K562 (cell line): ENCODE data around the gene PRPSAP2. TPM values are rescaled to one million over a fixed set of nuclear protein-coding genes. Genes with fewer than 3 reads are reported as not detected.

Experiments used
- ATAC-seq: fragments of 200-7000 bp; cut with Tn5 transposase; 3 replicates; pipeline ENCODE4 v1.9.1; 2020; ENCODE audit warnings: moderate library complexity
- BruUV-seq: library from RNA; stranded (reverse); fragments of 400-500 nt; replicated peaks from 2 replicates; lab custom pipeline; 2021; lab: Mats Ljungman, UMichigan
- CTCF ChIA-PET: fragments of 300-600 bp; formaldehyde crosslinking; extraction: SDS; loops from one replicate; lab custom pipeline; 2021; ENCODE audit warnings: low intra/inter-chr PET ratio; lab: Yijun Ruan, JAX
- POLR2A ChIA-PET: fragments of 300-600, 350-650 bp; sonication (Branson Sonifier 250); formaldehyde crosslinking; extraction: SDS; loops from one replicate; lab custom pipeline; 2021; ENCODE audit warnings: antibody characterized with exemption, inconsistent platforms; lab: Yijun Ruan, JAX
- DNase-seq, 4 experiments: peaks; one replicate each; pipeline versions ENCODE4 v3.0.0 to v3.0.0-alpha.2; 2011 to 2018; ENCODE audit warnings: low spot score in 3 of 4, mixed read lengths in 3 of 4; ENCODE audit errors: extremely low read depth in 1 of 4
- FAIRE-seq: peaks from 2 replicates; lab custom pipeline; 2011; peaks lifted over from hg19 to GRCh38; lab: Jason Lieb, UNC
- H2AFZ ChIP-seq: 2 replicates; pipeline ENCODE4 v1.6.0; 2011; ENCODE audit warnings: low read depth, low read length, control low read depth, inconsistent platforms
- H3K27ac ChIP-seq: fragments of 200-600 bp; 3 replicates; pipeline ENCODE4 v1.8.0; 2011; ENCODE audit warnings: low read depth, mild to moderate bottlenecking, control low read depth, inconsistent platforms, low read length, moderate library complexity, mixed read lengths; ENCODE audit errors: extremely low read depth
- H3K27me3 ChIP-seq, 2 experiments: fragments of 300-600 bp in 1 of 2; 2 replicates in 1 of 2; 3 replicates in 1 of 2; pipeline versions ENCODE4 v1.6.0 to v1.8.0; 2011; ENCODE audit warnings: inconsistent platforms in 2 of 2, low read length in 2 of 2, mild to moderate bottlenecking in 1 of 2, mixed read lengths in 1 of 2, moderate library complexity in 1 of 2; ENCODE audit not compliant: control insufficient read depth in 2 of 2, insufficient read depth in 2 of 2
- H3K36me3 ChIP-seq: fragments of 300-600 bp; 3 replicates; pipeline ENCODE4 v1.8.0; 2011; ENCODE audit warnings: mild to moderate bottlenecking, low read length, inconsistent platforms; ENCODE audit not compliant: control insufficient read depth, insufficient read depth
- H3K4me1 ChIP-seq, 2 experiments: fragments of 200-600 bp in 1 of 2; replicated peaks in 1 of 2; 2 replicates in 1 of 2; 3 replicates in 1 of 2; pipeline versions ENCODE4 v1.5.1 to v1.8.0; 2011; ENCODE audit warnings: inconsistent platforms in 2 of 2, low read length in 2 of 2, mild to moderate bottlenecking in 1 of 2, mixed read lengths in 1 of 2, moderate library complexity in 1 of 2; ENCODE audit not compliant: control insufficient read depth in 2 of 2, insufficient read depth in 2 of 2
- H3K4me2 ChIP-seq: 2 replicates; pipeline ENCODE4 v1.6.1; 2011; ENCODE audit warnings: low read length, control low read depth, inconsistent platforms, mixed read lengths; ENCODE audit not compliant: insufficient read depth
- H3K4me3 ChIP-seq: fragments of 200-600 bp; sonication (generic), shearing (Covaris generic); 2 replicates; pipeline ENCODE4 v1.5.1; 2016; ENCODE audit warnings: control low read depth, inconsistent platforms
- H3K79me2 ChIP-seq: fragments of 200-600 bp; 3 replicates; pipeline ENCODE4 v1.8.0; 2011; ENCODE audit warnings: low read length, inconsistent platforms; ENCODE audit not compliant: control insufficient read depth, insufficient read depth
- H3K9ac ChIP-seq, 2 experiments: 2 replicates each; pipeline versions ENCODE4 v1.6.0 to v1.6.1; 2011; ENCODE audit warnings: low read depth in 2 of 2, low read length in 2 of 2, control low read depth in 1 of 2, inconsistent platforms in 1 of 2, mild to moderate bottlenecking in 1 of 2, mixed read lengths in 1 of 2; ENCODE audit not compliant: insufficient read depth in 1 of 2
- H3K9me1 ChIP-seq: one replicate; pipeline ENCODE4 v1.6.0; 2011; ENCODE audit warnings: inconsistent platforms, mild to moderate bottlenecking, low read length, moderate library complexity; ENCODE audit not compliant: control insufficient read depth, insufficient read depth
- H3K9me3 ChIP-seq: replicated peaks from 2 replicates; pipeline ENCODE4 v1.5.1; 2011; ENCODE audit warnings: low read depth, low read length, inconsistent platforms; ENCODE audit not compliant: control insufficient read depth, insufficient read depth
- H4K20me1 ChIP-seq: replicated peaks from 2 replicates; pipeline ENCODE4 v1.6.1; 2011; ENCODE audit warnings: low read length, inconsistent platforms, mixed read lengths; ENCODE audit not compliant: control insufficient read depth, insufficient read depth
- DACH1 ChIP-seq: fragments of 450-650 bp; IDR thresholded peaks from 2 replicates; pipeline ENCODE4 v1.6.1; 2018; ENCODE audit not compliant: partially characterized antibody
- ILK ChIP-seq: fragments of 450-650 bp; IDR thresholded peaks from 2 replicates; pipeline ENCODE4 v1.6.1; 2016; ENCODE audit warnings: missing genetic modification characterization, low read depth, mild to moderate bottlenecking, missing compliant biosample characterization, moderate library complexity, borderline replicate concordance
- OTX1 ChIP-seq: fragments of 450-650 bp; formaldehyde crosslinking; IDR thresholded peaks from 2 replicates; pipeline ENCODE4 v1.4.0; 2022; ENCODE audit warnings: mild to moderate bottlenecking
- PTRF ChIP-seq: fragments of 450-650 bp; IDR thresholded peaks from 2 replicates; pipeline ENCODE4 v1.6.1; 2016; ENCODE audit warnings: mild to moderate bottlenecking, missing genetic modification characterization, missing compliant biosample characterization
- STAG1 ChIP-seq: sonication (generic); formaldehyde crosslinking; IDR thresholded peaks from 2 replicates; pipeline ENCODE4 v1.5.0; 2020; ENCODE audit warnings: missing genetic modification reagents, borderline replicate concordance
- ZNF551 ChIP-seq: fragments of 250-450 bp; sonication (Bioruptor Pico); IDR thresholded peaks from 2 replicates; pipeline ENCODE4 v1.5.0; 2021; ENCODE audit warnings: mild to moderate bottlenecking, moderate library complexity
- ZNF707 ChIP-seq: fragments of 250-450 bp; sonication (Bioruptor Pico); conservative IDR thresholded peaks from 2 replicates; pipeline ENCODE4 v1.8.0; 2022; ENCODE audit warnings: inconsistent platforms, mild to moderate bottlenecking, moderate library complexity
- WGBS: fragments of 100-300 bp; shearing (Covaris generic); methylation state at CpG from one replicate; pipeline ENCODE4 v1.1.6; 2016; ENCODE audit warnings: low coverage, mixed read lengths; ENCODE audit not compliant: insufficient coverage; ENCODE audit errors: missing lambda C conversion rate; 5-methylcytosine and 5-hydroxymethylcytosine counted together
- in situ Hi-C: fragments of 300-500 bp; cut with MboI; formaldehyde crosslinking; loops from 4 replicates; pipeline ENCODE4 v1.15.0; 2018; ENCODE audit warnings: inconsistent platforms, mixed read lengths
- intact Hi-C: fragments of 100-400 bp; cut with micrococcal nuclease; formaldehyde crosslinking; loops from 2 replicates; pipeline ENCODE4 v1.14.2; 2022
- polyA plus RNA-seq, 8 experiments: library from polyadenylated mRNA; depleted of rRNA in 4 of 8; stranded (reverse) in 5 of 8; unstranded in 3 of 8; fragments of >200 nt; fragmentation: Nextera tagmentation in 2 of 8; fragmentation: Illumina TruSeq in 1 of 8; extraction: Ambion mirVana in 2 of 8; extraction: Trizol in 1 of 8; gene quantifications; 2 replicates each; pipeline versions ENCODE4 v1.2.1 to v1.2.3, GENCODE V29; 2011 to 2014; ENCODE audit warnings: inconsistent platforms in 1 of 8, missing spikeins in 1 of 8
- total RNA-seq, 7 experiments: library from RNA; depleted of rRNA in 6 of 7; stranded (reverse); fragments of >200 nt in 6 of 7; fragmentation: Illumina TruSeq in 2 of 7; extraction: Trizol in 2 of 7; gene quantifications; 2 replicates each; pipeline versions ENCODE4 v1.2.1 to v1.2.3, GENCODE V29; 2011 to 2021; ENCODE audit warnings: low replicate concordance in 1 of 7
- TF ChIP-seq, protein P1 (sequence below): fragments of 250-450 bp; sonication (Bioruptor Pico); IDR thresholded peaks from 2 replicates; pipeline ENCODE4 v1.5.0; 2022; ENCODE audit warnings: mild to moderate bottlenecking

PRPSAP2 gene
- total and polyA plus RNA-seq, 9 of the 15 experiments (the other 6 are each of a cell fraction or from before 2014, with no cell fraction given): 15.5 to 56.7 (median 35.7) TPM

DNA sequence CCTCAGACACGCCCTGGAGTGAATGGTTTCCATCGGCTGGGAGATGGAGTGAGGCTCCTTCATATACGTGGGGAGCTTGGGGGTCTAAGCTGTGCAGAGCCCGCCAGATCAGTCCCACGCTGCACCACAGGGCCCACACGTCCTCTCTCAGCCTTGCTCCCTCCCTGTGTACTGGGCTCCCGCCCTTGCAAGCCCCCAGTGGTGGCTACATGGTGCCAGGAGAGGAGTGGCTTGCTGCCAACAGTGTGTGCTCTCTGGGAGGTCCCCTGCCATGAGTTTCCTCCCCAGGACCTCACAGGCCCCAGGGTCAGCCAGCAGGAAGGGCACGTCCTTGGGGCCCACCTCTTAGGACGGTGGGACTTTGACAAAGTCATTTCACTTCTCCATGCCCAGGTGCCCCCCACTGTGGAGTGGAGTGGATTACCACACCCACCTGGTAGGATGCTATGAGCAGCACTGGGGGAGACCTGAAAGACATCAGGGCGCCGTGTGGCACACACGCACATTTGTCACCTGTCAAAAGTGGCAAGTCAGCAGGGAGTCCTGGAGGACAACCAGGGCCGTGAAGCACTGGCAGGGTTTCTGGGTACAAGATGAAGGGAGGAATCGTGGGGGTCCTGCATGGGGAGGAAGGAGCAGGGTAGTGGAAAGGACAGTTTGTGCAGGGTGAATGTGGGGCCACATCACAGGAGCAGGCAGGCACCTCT is 107.8 kb downstream of the PRPSAP2 start:
- H3K36me3 ChIP-seq: no peaks in the 10 kb centered on the region
- BruUV-seq: no TSS peak
- no peak overlapping the region for H3K4me3 ChIP-seq
- H3K9me3 ChIP-seq: no peaks in the 10 kb centered on the region
- no peak overlapping the region for H2AFZ ChIP-seq
- H3K9ac ChIP-seq: no peak overlapping the region
- H3K27me3 ChIP-seq: no peaks in the 10 kb centered on the region
- TF ChIP-seq STAG1 (CRISPR knock-in tag): no peak
- TF ChIP-seq, all 486 proteins: peak for 0
- no peaks in the 10 kb centered on the region for H3K9me1 ChIP-seq
- ATAC-seq (no peak), FAIRE-seq (no peak), DNase-seq (no peak)
- H3K4me2 ChIP-seq: no peak overlapping the region
- POLR2A ChIA-PET: no interaction called here
- in situ Hi-C loops (no loop called here), intact Hi-C loops (no loop called here)
- H3K79me2 ChIP-seq: no peaks in the 10 kb centered on the region
- WGBS: 32% methylated on average over 10 of the region's 14 CpGs
- H3K27ac ChIP-seq: no peak overlapping the region
- 0 out of 2 replicates have a peak, but pooled peaks cover 3% of the 10 kb centered on the region for H4K20me1 ChIP-seq
- CTCF ChIA-PET: no interaction called here
- peaks cover 0 to 36% of the 10 kb centered on the region in 2 experiments; a peak in 3 of 5 replicates for H3K4me1 ChIP-seq

DNA sequence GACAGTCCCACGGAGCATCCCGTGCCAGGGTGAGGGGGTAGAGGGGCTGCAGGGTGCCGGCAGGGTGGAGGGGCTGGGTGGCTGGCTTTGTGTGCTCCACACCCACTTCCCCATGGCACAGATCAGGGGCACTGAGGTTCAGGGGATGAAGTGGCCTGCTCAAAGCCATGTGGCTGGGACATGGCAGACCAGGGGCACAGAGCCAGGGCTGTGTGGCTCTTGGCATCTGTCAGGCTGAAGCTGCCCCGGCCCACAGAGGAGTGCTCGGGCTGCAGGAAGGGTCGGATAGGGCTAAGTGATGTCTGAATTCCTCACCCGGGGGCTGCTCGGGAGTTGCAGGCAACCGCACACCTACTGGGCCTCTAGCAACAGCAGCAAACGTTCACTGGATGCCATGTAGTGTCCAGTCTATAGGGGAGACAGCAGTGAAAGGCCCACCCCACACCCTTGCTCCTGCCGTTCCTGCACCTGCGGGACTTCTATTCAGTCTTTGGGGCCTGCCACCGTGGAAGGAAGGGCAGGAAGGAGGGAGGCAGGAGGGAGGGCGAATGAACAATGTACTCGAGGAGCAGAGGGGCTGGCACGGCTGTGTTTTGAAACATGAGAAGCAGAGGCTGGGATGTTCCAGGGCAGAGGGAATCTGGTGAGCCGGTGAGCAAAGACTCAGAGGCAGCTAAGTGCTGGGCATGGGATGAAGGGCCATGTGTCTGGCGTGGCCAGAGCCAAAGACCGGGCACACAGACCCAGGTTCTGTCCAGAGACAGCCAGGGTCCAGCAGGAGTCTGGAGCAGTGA is 109.1 kb downstream of the PRPSAP2 start:
- intact Hi-C loops (no loop called here), in situ Hi-C loops (no loop called here)
- Histone ChIP-seq H3K4me1 (peaks cover 0 to 29% of the 10 kb centered on the region in 2 experiments; a peak in 3 of 5 replicates), H4K20me1 (0 out of 2 replicates have a peak, but pooled peaks cover 3% of the 10 kb centered on the region), H3K27me3 (no peaks in the 10 kb centered on the region), H2AFZ (no peak overlapping the region), H3K4me2 (no peak overlapping the region), H3K4me3 (no peak overlapping the region), H3K27ac (no peak overlapping the region), H3K79me2 (no peaks in the 10 kb centered on the region), H3K9me3 (no peaks in the 10 kb centered on the region), H3K9ac (0 out of 4 replicates have a peak overlapping the region, but pooled peaks of 1 of the 2 experiments have one; percentile 26), H3K9me1 (no peaks in the 10 kb centered on the region), H3K36me3 (peaks cover 11% of the 10 kb centered on the region; the same call in 1 of the 3 replicates)
- POLR2A ChIA-PET: interaction anchor here (0.5 kb wide), 1 partner anchor 21 kb away, joined by 3 read pairs; no protein-coding TSS in a partner anchor
- CTCF ChIA-PET: no interaction called here
- BruUV-seq: no TSS peak
- ATAC-seq (no peak), DNase-seq (no peak), FAIRE-seq (no peak)
- 38% methylated on average over 17 of the region's 19 CpGs for WGBS
- TF ChIP-seq ZNF707 (CRISPR knock-in tag) (no peak), DACH1 (no peak), PTRF (no peak), OTX1 (CRISPR knock-in tag) (no peak), ZNF551 (CRISPR knock-in tag) (no peak), ILK (no peak)
- TF ChIP-seq, protein P1, sequence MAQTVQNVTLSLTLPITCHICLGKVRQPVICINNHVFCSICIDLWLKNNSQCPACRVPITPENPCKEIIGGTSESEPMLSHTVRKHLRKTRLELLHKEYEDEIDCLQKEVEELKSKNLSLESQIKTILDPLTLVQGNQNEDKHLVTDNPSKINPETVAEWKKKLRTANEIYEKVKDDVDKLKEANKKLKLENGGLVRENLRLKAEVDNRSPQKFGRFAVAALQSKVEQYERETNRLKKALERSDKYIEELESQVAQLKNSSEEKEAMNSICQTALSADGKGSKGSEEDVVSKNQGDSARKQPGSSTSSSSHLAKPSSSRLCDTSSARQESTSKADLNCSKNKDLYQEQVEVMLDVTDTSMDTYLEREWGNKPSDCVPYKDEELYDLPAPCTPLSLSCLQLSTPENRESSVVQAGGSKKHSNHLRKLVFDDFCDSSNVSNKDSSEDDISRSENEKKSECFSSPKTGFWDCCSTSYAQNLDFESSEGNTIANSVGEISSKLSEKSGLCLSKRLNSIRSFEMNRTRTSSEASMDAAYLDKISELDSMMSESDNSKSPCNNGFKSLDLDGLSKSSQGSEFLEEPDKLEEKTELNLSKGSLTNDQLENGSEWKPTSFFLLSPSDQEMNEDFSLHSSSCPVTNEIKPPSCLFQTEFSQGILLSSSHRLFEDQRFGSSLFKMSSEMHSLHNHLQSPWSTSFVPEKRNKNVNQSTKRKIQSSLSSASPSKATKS (CRISPR knock-in tag): no peak
